ENCODE measurements around the gene TRIM56. TPM values are rescaled to one million over a fixed set of nuclear protein-coding genes. Genes with fewer than 3 reads are reported as not detected.
A peak's percentile ranks its signal among the peaks of the same experiment; 100 is the strongest.
"Not testable (repeated sequence)": the region's sequence is repeated elsewhere in the genome, so short reads cannot be mapped to it uniquely, and the experiment has no call there.

Gene TRIM56
- total RNA-seq, 1 donor from 2014 or later, result 17.0 TPM

DNA sequence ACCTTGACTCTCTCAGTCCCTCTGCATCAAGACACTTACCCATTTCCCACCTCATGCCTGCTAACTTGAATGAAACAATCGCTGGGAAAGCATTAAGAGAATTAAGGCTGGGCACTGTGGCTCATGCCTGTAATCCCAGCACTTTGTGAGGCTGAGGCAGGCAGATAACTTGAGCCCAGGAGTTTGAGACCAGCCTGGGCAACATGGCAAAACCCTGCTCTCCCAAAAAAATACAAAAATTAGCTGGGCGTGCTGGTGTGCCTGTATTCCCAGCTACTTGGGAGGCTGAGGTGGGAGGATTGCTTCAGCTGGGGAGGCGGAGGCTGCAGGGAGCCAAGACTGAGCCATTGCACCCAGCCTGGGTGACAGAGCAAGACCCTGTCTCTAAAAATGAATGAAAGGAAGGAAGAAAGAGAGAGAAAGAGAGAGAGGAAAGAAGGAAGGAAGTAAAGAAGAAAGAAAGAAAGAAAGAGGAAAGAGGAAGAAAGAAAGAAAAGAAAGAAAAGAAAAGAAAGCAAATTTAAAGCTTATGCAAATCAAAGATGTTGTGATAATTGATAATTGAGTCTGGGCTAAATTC lies 42.3 kb downstream of the TRIM56 start:
- Histone ChIP-seq H3K27ac (replicated peaks) (peak overlapping the region; percentile 84), H3K9me3 (replicated peaks) (no peaks in the 10 kb centered on the region), H3K4me3 (peak overlapping the region; percentile 51), H3K27me3 (ENCODE audit: low read depth) (no peaks in the 10 kb centered on the region), H3K36me3 (no peaks in the 10 kb centered on the region), H3K4me1 (peaks cover 41% of the 10 kb centered on the region)
- intact Hi-C loops (cut with micrococcal nuclease), result no loop called here
- no peak for TF ChIP-seq CTCF (IDR thresholded peaks at IDR 0.05; ENCODE audit: borderline replicate concordance)
- no peak for DNase-seq

- intact Hi-C loops (cut with micrococcal nuclease), result no loop called here
- no peak for DNase-seq
Measured at GRCh38 chr7:101128040-101128834, 43.0 kb downstream of the TRIM56 start.

DNA sequence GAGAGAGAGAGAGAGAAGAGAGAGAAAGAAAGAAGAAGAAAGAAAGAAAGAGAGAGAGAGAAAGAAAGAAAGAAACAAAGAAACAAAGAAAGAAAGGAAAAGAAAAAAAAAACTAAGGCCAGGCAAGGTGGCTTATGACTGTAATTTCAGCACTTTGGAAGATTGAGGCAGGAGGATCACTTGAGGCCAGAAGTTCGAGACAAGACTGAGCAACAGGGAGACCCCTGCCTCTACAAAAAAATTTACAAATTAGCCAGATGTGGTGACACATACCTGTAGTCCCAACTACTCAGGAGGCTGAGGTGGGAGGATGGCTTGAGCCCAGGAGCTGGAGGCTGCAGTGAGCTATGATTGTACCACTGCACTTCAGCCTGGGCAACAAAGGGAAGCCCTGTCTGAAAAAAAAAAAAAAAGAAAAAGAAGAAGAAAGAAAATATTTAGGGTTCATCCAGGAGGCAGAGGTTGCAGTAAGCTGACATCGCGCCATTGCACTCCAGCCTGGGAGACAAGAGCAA lies 44.4 kb downstream of the TRIM56 start:
- peaks cover 29% of the 10 kb centered on the region for H3K4me1 ChIP-seq
- intact Hi-C loops (cut with micrococcal nuclease), result no loop called here
- no peak for DNase-seq

More at GRCh38 chr7:101128040-101128834, 43.0 kb downstream of the TRIM56 start:
- Histone ChIP-seq H3K27ac (replicated peaks) (no peak overlapping the region), H3K4me1 (peaks cover 35% of the 10 kb centered on the region), H3K27me3 (ENCODE audit: low read depth) (no peaks in the 10 kb centered on the region), H3K9me3 (replicated peaks) (no peaks in the 10 kb centered on the region), H3K4me3 (peak overlapping the region; percentile 51), H3K36me3 (no peaks in the 10 kb centered on the region)
- TF ChIP-seq CTCF (IDR thresholded peaks at IDR 0.05; ENCODE audit: borderline replicate concordance), result no peak

DNA sequence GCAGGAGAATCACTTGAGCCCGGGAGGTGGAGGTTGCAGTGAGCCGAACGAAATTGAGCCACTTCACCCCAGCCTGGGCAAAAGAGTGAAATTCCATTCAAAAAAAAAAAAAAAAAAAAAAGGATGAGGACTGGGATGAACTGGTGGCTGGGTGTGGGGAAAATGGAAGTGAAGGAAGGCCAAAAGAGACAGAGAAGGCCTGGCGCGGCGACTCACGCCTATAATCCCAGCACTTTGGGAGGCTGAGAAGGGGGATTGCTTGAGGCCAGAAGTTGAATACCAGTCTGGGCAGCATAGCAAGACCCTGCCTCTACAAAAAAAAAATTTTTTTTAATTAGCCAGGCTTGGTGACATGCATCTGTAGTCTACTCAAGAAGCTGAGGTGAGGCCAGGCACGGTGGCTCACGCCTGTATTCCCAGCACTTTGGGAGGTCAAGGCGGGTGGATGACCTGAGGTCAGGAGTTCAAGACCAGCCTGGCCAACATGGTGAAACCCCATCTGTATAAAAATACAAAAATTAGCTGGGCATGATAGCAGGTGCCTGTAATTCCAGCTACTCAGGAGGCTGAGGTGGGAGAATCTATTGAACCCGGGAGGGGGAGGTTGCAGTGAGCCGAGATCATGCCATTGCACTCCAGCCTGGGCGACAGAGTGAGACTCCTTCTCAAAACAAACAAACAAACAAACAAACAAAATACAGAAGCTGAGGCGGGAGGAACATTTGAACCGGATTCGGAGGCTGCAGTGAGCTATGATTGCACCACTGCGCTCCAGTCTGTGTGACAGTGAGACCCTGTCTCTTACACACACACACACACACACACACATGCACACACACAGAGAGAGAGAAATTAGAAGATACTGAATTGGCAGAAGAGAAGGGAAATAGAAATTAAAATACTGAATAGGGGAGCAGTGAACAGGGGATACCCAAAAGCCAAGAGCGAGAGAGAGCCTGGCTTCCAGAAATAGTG lies 47.6 kb downstream of the TRIM56 start:
- H3K4me3 ChIP-seq; H3K9me3 ChIP-seq (replicated peaks); intact Hi-C loops (cut with micrococcal nuclease); DNase-seq; H3K4me1 ChIP-seq; H3K36me3 ChIP-seq; H3K27me3 ChIP-seq (ENCODE audit: low read depth); H3K27ac ChIP-seq (replicated peaks): not testable (repeated sequence)

More for the DNA sequence above, 44.4 kb downstream of the TRIM56 start:
- Histone ChIP-seq H3K27me3 (ENCODE audit: low read depth) (no peaks in the 10 kb centered on the region), H3K27ac (replicated peaks) (no peak overlapping the region), H3K36me3 (no peaks in the 10 kb centered on the region), H3K9me3 (replicated peaks) (no peaks in the 10 kb centered on the region), H3K4me3 (no peak overlapping the region)
- TF ChIP-seq CTCF (IDR thresholded peaks at IDR 0.05; ENCODE audit: borderline replicate concordance), result no peak

DNA sequence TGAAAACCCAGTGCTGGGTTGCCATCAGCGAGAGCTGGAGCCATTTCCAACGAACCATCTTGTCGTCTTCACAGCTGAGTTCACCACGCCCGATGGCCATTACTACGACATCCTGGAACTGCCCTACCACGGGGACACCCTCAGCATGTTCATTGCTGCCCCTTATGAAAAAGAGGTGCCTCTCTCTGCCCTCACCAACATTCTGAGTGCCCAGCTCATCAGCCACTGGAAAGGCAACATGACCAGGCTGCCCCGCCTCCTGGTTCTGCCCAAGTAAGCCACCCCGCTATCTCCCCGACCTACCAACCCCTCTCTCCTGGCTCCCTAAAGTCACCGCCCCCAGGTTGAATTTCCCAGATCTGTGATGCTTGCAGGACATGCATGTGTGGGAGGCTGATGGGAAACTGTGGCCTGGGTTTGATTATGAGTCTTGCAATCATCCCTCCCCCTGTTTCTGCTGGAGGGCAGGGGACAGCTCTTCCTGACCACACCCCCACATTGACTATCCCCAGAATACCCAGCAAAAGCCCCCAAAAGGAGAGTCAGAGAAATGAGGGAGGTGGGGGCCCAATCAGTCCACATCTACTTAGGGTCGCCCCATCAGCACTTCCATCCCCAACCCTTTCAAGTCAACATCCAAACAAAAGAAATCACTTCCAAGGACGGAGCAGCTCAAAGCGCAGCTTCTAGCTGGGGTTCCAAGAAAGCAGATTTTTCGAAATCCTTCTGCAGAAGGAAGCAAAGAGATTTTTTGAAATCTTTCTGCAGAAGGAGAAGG lies 48.5 kb downstream of the TRIM56 start:
- DNase-seq, result no peak
- TF ChIP-seq CTCF (IDR thresholded peaks at IDR 0.05; ENCODE audit: borderline replicate concordance), result no peak
- H3K9me3 ChIP-seq (replicated peaks), result no peaks in the 10 kb centered on the region
- H3K27ac ChIP-seq (replicated peaks), result no peak overlapping the region
- intact Hi-C loops (cut with micrococcal nuclease), result no loop called here
- peaks cover 5% of the 10 kb centered on the region for H3K27me3 ChIP-seq (ENCODE audit: low read depth)
- no peak overlapping the region for H3K4me3 ChIP-seq
- peaks cover 17% of the 10 kb centered on the region for H3K4me1 ChIP-seq
- no peaks in the 10 kb centered on the region for H3K36me3 ChIP-seq
